ENCODE results near the gene PATZ1. TPM values are rescaled to one million over a fixed set of nuclear protein-coding genes. Genes with fewer than 3 reads are reported as not detected.
"Not testable (repeated sequence)": the region's sequence is repeated elsewhere in the genome, so short reads cannot be mapped to it uniquely, and the experiment has no call there.

PATZ1 gene
- total RNA-seq, 2 donors from 2014 or later, result 9.2 to 15.5 TPM

GRCh38 chr22:31349960-31350359 is 3.8 kb upstream of the PATZ1 start:
- no peaks in the 10 kb centered on the region for H3K27me3 ChIP-seq
- no peaks in the 10 kb centered on the region for H3K36me3 ChIP-seq
- peaks cover 0 to 17% of the 10 kb centered on the region in 2 donors for H3K4me1 ChIP-seq
- no peaks in the 10 kb centered on the region for H3K9me3 ChIP-seq
- H3K4me3 ChIP-seq, result no peak overlapping the region
- no peak overlapping the region for H3K27ac ChIP-seq
- no peak for TF ChIP-seq CTCF (IDR thresholded peaks at IDR 0.05)
- no peak for DNase-seq (ENCODE audit: low spot score)

GRCh38 chr22:31348766-31349165 is 2.6 kb upstream of the PATZ1 start:
- Histone ChIP-seq H3K27ac (no peak overlapping the region), H3K4me3 (no peak overlapping the region), H3K4me1 (peaks cover 0 to 29% of the 10 kb centered on the region in 2 donors), H3K36me3 (no peaks in the 10 kb centered on the region), H3K9me3 (no peaks in the 10 kb centered on the region), H3K27me3 (no peaks in the 10 kb centered on the region)
- TF ChIP-seq CTCF (IDR thresholded peaks at IDR 0.05), result no peak
- DNase-seq (ENCODE audit: low spot score), result no peak

- DNase-seq (ENCODE audit: low spot score); H3K9me3 ChIP-seq; H3K36me3 ChIP-seq; H3K27me3 ChIP-seq: not testable (repeated sequence)
- peak overlapping the region; percentile 91 to 94 for H3K27ac ChIP-seq
- peak overlapping the region in 1 of 2 donors; percentile 77 for H3K4me3 ChIP-seq
- H3K4me1 ChIP-seq, result peaks cover 0 to 37% of the 10 kb centered on the region in 2 donors
These were observed 1.8 kb upstream of the PATZ1 start for GRCh38 chr22:31348009-31348337.

GRCh38 chr22:31347251-31348008 is 1.3 kb upstream of the PATZ1 start:
- Histone ChIP-seq H3K36me3 (peaks cover 3% of the 10 kb centered on the region), H3K27me3 (no peaks in the 10 kb centered on the region), H3K4me3 (peak overlapping the region; percentile 61 to 77), H3K4me1 (peaks cover 0 to 42% of the 10 kb centered on the region in 2 donors), H3K9me3 (no peaks in the 10 kb centered on the region), H3K27ac (peak overlapping the region; percentile 91 to 94)
- no peak for TF ChIP-seq CTCF (IDR thresholded peaks at IDR 0.05)
- DNase-seq (ENCODE audit: low spot score), result no peak

- peaks cover 10% of the 10 kb centered on the region for H3K36me3 ChIP-seq
- peaks cover 0 to 48% of the 10 kb centered on the region in 2 donors for H3K4me1 ChIP-seq
- no peak for TF ChIP-seq CTCF (IDR thresholded peaks at IDR 0.05)
- H3K27ac ChIP-seq, result peak overlapping the region; percentile 91 to 94
- DNase-seq (ENCODE audit: low spot score), result no peak
- H3K4me3 ChIP-seq, result peak overlapping the region; percentile 61 to 77
- no peaks in the 10 kb centered on the region for H3K9me3 ChIP-seq
- no peaks in the 10 kb centered on the region for H3K27me3 ChIP-seq
These were observed 646 bp upstream of the PATZ1 start for GRCh38 chr22:31346733-31347250.

- Histone ChIP-seq H3K9me3 (no peaks in the 10 kb centered on the region), H3K27me3 (no peaks in the 10 kb centered on the region), H3K27ac (peak overlapping the region; percentile 91 to 94), H3K4me3 (peak overlapping the region; percentile 61 to 77), H3K36me3 (peaks cover 16% of the 10 kb centered on the region), H3K4me1 (peaks cover 0 to 52% of the 10 kb centered on the region in 2 donors)
- peak; percentile 89 to 94 for TF ChIP-seq CTCF (IDR thresholded peaks at IDR 0.05)
- peak; percentile 83 for DNase-seq (ENCODE audit: low spot score)
These were observed 553 bp downstream of the PATZ1 start for GRCh38 chr22:31345331-31346254.

All from right atrium auricular region (tissue), 2 donors.